Astrocyte (in vitro differentiated cells and primary cell): ENCODE measurements around the gene TSNAXIP1. TPM values are rescaled to one million over a fixed set of nuclear protein-coding genes. Genes with fewer than 3 reads are reported as not detected.

ENCODE experiments used
- DNase-seq: peaks from one replicate; pipeline ENCODE4 v3.0.0-alpha.2; 2010; ENCODE audit warnings: low read depth
- FAIRE-seq: peaks from 2 replicates; lab custom pipeline; 2011; peaks lifted over from hg19 to GRCh38; lab: Jason Lieb, UNC
- H2AFZ ChIP-seq: 2 replicates; pipeline ENCODE4 v1.6.0; 2012; ENCODE audit warnings: low read depth, low read length, inconsistent platforms
- H3K27ac ChIP-seq: 2 replicates; pipeline ENCODE4 v1.5.1; 2011; ENCODE audit warnings: low read depth, low read length, inconsistent platforms
- H3K27me3 ChIP-seq: 2 replicates; pipeline ENCODE4 v1.6.0; 2011; ENCODE audit warnings: low read length, inconsistent platforms; ENCODE audit not compliant: insufficient read depth
- H3K36me3 ChIP-seq: 2 replicates; pipeline ENCODE4 v1.5.1; 2011; ENCODE audit warnings: low read length, inconsistent platforms; ENCODE audit not compliant: insufficient read depth
- H3K4me1 ChIP-seq: 2 replicates; pipeline ENCODE4 v1.5.1; 2011; ENCODE audit warnings: low read length, inconsistent platforms; ENCODE audit not compliant: insufficient read depth
- H3K4me2 ChIP-seq: 2 replicates; pipeline ENCODE4 v1.6.0; 2012; ENCODE audit warnings: low read length, inconsistent platforms
- H3K4me3 ChIP-seq: 2 replicates; pipeline ENCODE4 v1.5.1; 2011; ENCODE audit warnings: low read depth, mild to moderate bottlenecking, low read length, inconsistent platforms; ENCODE audit not compliant: insufficient read depth
- H3K79me2 ChIP-seq: 2 replicates; pipeline ENCODE4 v1.6.0; 2012; ENCODE audit warnings: mild to moderate bottlenecking, low read length, inconsistent platforms; ENCODE audit not compliant: insufficient read depth
- H3K9ac ChIP-seq: 2 replicates; pipeline ENCODE4 v1.6.0; 2012; ENCODE audit warnings: mild to moderate bottlenecking, low read length, inconsistent platforms
- H3K9me3 ChIP-seq: 2 replicates; pipeline ENCODE4 v1.5.1; 2012; ENCODE audit warnings: low read depth, mild to moderate bottlenecking, low read length, inconsistent platforms; ENCODE audit not compliant: insufficient read depth
- H4K20me1 ChIP-seq: 2 replicates; pipeline ENCODE4 v1.6.0; 2012; ENCODE audit warnings: low read length, inconsistent platforms; ENCODE audit not compliant: insufficient read depth
- H3K27ac Mint-ChIP-seq: one replicate; pipeline ENCODE4 v1.8.0; 2021; ENCODE audit warnings: mild to moderate bottlenecking, mixed read lengths; ENCODE audit not compliant: unreplicated experiment
- H3K27me3 Mint-ChIP-seq: one replicate; pipeline ENCODE4 v1.8.0; 2021; ENCODE audit warnings: low read depth, mixed read lengths; ENCODE audit not compliant: unreplicated experiment
- H3K36me3 Mint-ChIP-seq: one replicate; pipeline ENCODE4 v1.8.0; 2021; ENCODE audit warnings: low read depth, mixed read lengths; ENCODE audit not compliant: unreplicated experiment
- H3K4me1 Mint-ChIP-seq: one replicate; pipeline ENCODE4 v1.8.0; 2021; ENCODE audit warnings: low read depth, mixed read lengths; ENCODE audit not compliant: unreplicated experiment
- H3K4me3 Mint-ChIP-seq: one replicate; pipeline ENCODE4 v1.8.0; 2021; ENCODE audit warnings: mild to moderate bottlenecking, moderate library complexity, mixed read lengths; ENCODE audit not compliant: unreplicated experiment
- H3K9me3 Mint-ChIP-seq: one replicate; pipeline ENCODE4 v1.8.0; 2021; ENCODE audit warnings: mild to moderate bottlenecking, mixed read lengths; ENCODE audit not compliant: unreplicated experiment
- CTCF ChIP-seq: IDR thresholded peaks from 2 replicates; pipeline ENCODE4 v1.5.1; 2011; ENCODE audit warnings: low read depth, mild to moderate bottlenecking, inconsistent platforms, low read length, moderate library complexity; ENCODE audit not compliant: insufficient read depth
- EZH2 ChIP-seq: IDR thresholded peaks from 2 replicates; pipeline ENCODE4 v1.6.1; 2012; ENCODE audit warnings: mild to moderate bottlenecking, low read length, inconsistent platforms; ENCODE audit not compliant: insufficient read depth
- total RNA-seq: library from RNA; stranded (reverse); gene quantifications from 2 replicates; pipeline ENCODE4 v1.2.1, GENCODE V29; 2021

TSNAXIP1 gene
- total RNA-seq, 1 donor from 2014 or later, result 1.5 TPM

GRCh38 chr16:67877064-67877463, 70.4 kb downstream of the TSNAXIP1 start:
- Histone ChIP-seq H3K79me2 (peaks cover 51% of the 10 kb centered on the region), H3K4me1 (peaks cover 13% of the 10 kb centered on the region), H2AFZ (no peak overlapping the region), H3K27me3 (no peaks in the 10 kb centered on the region), H4K20me1 (peaks cover 72% of the 10 kb centered on the region), H3K4me2 (no peak overlapping the region), H3K9ac (no peak overlapping the region), H3K36me3 (peaks cover 34% of the 10 kb centered on the region), H3K9me3 (no peaks in the 10 kb centered on the region), H3K27ac (no peak overlapping the region), H3K4me3 (no peak overlapping the region)
- no peaks in the 10 kb centered on the region for H3K27me3 Mint-ChIP-seq
- FAIRE-seq (no peak), DNase-seq (no peak)
- TF ChIP-seq EZH2, result no peak
- TF ChIP-seq CTCF, result no peak
- peaks cover 16% of the 10 kb centered on the region for H3K4me1 Mint-ChIP-seq
- H3K27ac Mint-ChIP-seq, result no peak overlapping the region
- H3K9me3 Mint-ChIP-seq, result no peaks in the 10 kb centered on the region
- H3K4me3 Mint-ChIP-seq, result no peak overlapping the region
- peaks cover 20% of the 10 kb centered on the region for H3K36me3 Mint-ChIP-seq

Other genes starting within 250 kb of the TSNAXIP1 start
- 25.5 and 26.8 TPM in 2 replicates for gene CTCF, start 244.4 kb upstream of the TSNAXIP1 start, total RNA-seq
- gene CARMIL2, start 161.7 kb upstream of the TSNAXIP1 start, total RNA-seq, result 2.0 TPM in 2 replicates
- gene ACD, start 146.6 kb upstream of the TSNAXIP1 start, total RNA-seq, result 11.8 and 13.5 TPM in 2 replicates
- gene PARD6A, start 145.9 kb upstream of the TSNAXIP1 start, total RNA-seq, result 1.2 and 1.4 TPM in 2 replicates
- gene ENKD1, start 140.1 kb upstream of the TSNAXIP1 start, total RNA-seq, result 6.0 and 8.5 TPM in 2 replicates
- 0.32 and 1.6 TPM in 2 replicates for gene C16orf86, start 140.1 kb upstream of the TSNAXIP1 start, total RNA-seq
- gene GFOD2, start 87.6 kb upstream of the TSNAXIP1 start, total RNA-seq, result 31.3 and 32.4 TPM in 2 replicates
- gene RANBP10, start 329 bp upstream of the TSNAXIP1 start, total RNA-seq, result 14.2 and 15.7 TPM in 2 replicates
- 16.5 and 18.1 TPM in 2 replicates for gene THAP11, start 35.4 kb downstream of the TSNAXIP1 start, total RNA-seq
- gene NUTF2, start 40.0 kb downstream of the TSNAXIP1 start, total RNA-seq, result 214 and 224 TPM in 2 replicates
- 67.3 and 79.3 TPM in 2 replicates for gene CENPT, start 40.8 kb downstream of the TSNAXIP1 start, total RNA-seq
- 61.5 and 64.8 TPM in 2 replicates for gene EDC4, start 66.2 kb downstream of the TSNAXIP1 start, total RNA-seq
- 0.82 and 0.91 TPM in 2 replicates for gene NRN1L, start 78.0 kb downstream of the TSNAXIP1 start, total RNA-seq
- 27.3 and 29.7 TPM in 2 replicates for gene PSKH1, start 86.4 kb downstream of the TSNAXIP1 start, total RNA-seq
- 1.1 and 1.2 TPM in 2 replicates for gene CTRL, start 125.0 kb downstream of the TSNAXIP1 start, total RNA-seq
- gene PSMB10, start 130.0 kb downstream of the TSNAXIP1 start, total RNA-seq, result 35.8 and 38.8 TPM in 2 replicates
- 33.7 and 37.9 TPM in 2 replicates for gene LCAT, start 137.2 kb downstream of the TSNAXIP1 start, total RNA-seq
- 114 and 118 TPM in 2 replicates for gene SLC12A4, start 161.7 kb downstream of the TSNAXIP1 start, total RNA-seq
- not detected in 2 replicates for gene DPEP3, start 173.6 kb downstream of the TSNAXIP1 start, total RNA-seq
- not detected in 2 replicates for gene DPEP2, start 192.6 kb downstream of the TSNAXIP1 start, total RNA-seq
- gene DPEP2NB, start 209.0 kb downstream of the TSNAXIP1 start, total RNA-seq, result not detected in 2 replicates
- gene DDX28, start 216.3 kb downstream of the TSNAXIP1 start, total RNA-seq, result 5.5 and 6.2 TPM in 2 replicates
- 14.0 and 14.9 TPM in 2 replicates for gene DUS2, start 216.4 kb downstream of the TSNAXIP1 start, total RNA-seq